ENCODE results near the gene PRPS1.

DNA sequence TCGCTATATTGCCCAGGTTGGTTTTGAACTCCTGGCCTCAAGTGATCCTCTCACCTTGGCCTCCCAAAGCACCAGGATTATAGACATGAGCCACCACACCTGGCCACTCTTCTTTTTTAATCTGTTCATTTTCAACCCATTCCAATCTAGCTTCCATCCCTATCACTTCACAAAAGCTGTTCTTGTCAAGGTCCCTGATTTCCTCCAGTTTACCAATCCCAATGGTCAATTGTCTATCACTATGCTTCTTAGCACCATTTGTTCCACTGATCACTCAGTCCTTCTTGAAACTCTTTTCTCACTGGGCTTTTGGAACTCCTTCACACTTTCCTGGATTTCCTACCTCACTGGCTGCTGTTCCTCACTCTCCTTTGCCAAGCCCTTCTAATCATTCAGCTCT, 38.6 kb downstream of the PRPS1 start:
- TF ChIP-seq, protein P1, sequence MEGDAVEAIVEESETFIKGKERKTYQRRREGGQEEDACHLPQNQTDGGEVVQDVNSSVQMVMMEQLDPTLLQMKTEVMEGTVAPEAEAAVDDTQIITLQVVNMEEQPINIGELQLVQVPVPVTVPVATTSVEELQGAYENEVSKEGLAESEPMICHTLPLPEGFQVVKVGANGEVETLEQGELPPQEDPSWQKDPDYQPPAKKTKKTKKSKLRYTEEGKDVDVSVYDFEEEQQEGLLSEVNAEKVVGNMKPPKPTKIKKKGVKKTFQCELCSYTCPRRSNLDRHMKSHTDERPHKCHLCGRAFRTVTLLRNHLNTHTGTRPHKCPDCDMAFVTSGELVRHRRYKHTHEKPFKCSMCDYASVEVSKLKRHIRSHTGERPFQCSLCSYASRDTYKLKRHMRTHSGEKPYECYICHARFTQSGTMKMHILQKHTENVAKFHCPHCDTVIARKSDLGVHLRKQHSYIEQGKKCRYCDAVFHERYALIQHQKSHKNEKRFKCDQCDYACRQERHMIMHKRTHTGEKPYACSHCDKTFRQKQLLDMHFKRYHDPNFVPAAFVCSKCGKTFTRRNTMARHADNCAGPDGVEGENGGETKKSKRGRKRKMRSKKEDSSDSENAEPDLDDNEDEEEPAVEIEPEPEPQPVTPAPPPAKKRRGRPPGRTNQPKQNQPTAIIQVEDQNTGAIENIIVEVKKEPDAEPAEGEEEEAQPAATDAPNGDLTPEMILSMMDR (optimal IDR thresholded peaks at IDR 0.05 in 1 of 3, IDR thresholded peaks at IDR 0.05 in 1 of 3, conservative IDR thresholded peaks at IDR 0.05 in 1 of 3; ENCODE audit: extremely low read depth in 1 of 3, insufficient read depth in 2 of 3, low read length in 3 of 3): no peak
- TF ChIP-seq EZH2 (IDR thresholded peaks at IDR 0.05; ENCODE audit: low read length): no peak
